ENCODE data around the gene LZTR1. TPM values are rescaled to one million over a fixed set of nuclear protein-coding genes. Genes with fewer than 3 reads are reported as not detected.
A peak's percentile ranks its signal among the peaks of the same experiment; 100 is the strongest.

Gene LZTR1
- total and polyA plus RNA-seq, 11 donors, result 18.4 to 41.9 (median 26.6) TPM

GRCh38 chr22:20963201-20964052 lies 18.7 kb upstream of the LZTR1 start:
- ATAC-seq, result no peak
- DNase-seq, result peak in 1 of 5 donors; percentile 41
- intact Hi-C loops (cut with DNase I), result loop anchor here in 4 of 10 donors (5.0 to 10.0 kb wide), 5 partner anchors 46 to 111 kb away; partner anchors contain the start of genes CRKL (in 2 of the 4) and P2RX6 (in 1 of the 4)
- Histone ChIP-seq H3K4me1 (peaks cover 0 to 22% (median 5%) of the 10 kb centered on the region in 12 donors), H3K27me3 (peaks cover 0 to 29% (median 11%) of the 10 kb centered on the region in 9 donors), H3K4me3 (no peak overlapping the region), H3K9me3 (no peaks in the 10 kb centered on the region), H3K36me3 (no peaks in the 10 kb centered on the region), H3K27ac (no peak overlapping the region)
- WGBS, 4 donors, result 83 to 93% (median 87%) methylated on average over 6 to 7 of the region's 7 CpGs
- no peak for TF ChIP-seq POLR2A (IDR thresholded peaks at IDR 0.05)
- TF ChIP-seq CTCF (IDR thresholded peaks at IDR 0.05), result no peak

GRCh38 chr22:20964090-20964798 lies 17.9 kb upstream of the LZTR1 start:
- WGBS, 4 donors, result 63 to 68% (median 64%) methylated on average over 5 to 6 of the region's 6 CpGs
- Histone ChIP-seq H3K9me3 (no peaks in the 10 kb centered on the region), H3K4me1 (peaks cover 0 to 21% (median 5%) of the 10 kb centered on the region in 12 donors), H3K27me3 (peaks cover 0 to 29% (median 11%) of the 10 kb centered on the region in 9 donors), H3K27ac (no peak overlapping the region), H3K4me3 (peak overlapping the region in 10 of 12 donors; percentile 23 to 55 (median 42)), H3K36me3 (no peaks in the 10 kb centered on the region)
- ATAC-seq (no peak), DNase-seq (peak in 2 of 5 donors; percentile 12 to 18)
- intact Hi-C loops (cut with DNase I), result loop anchor here in 4 of 10 donors (5.0 to 10.0 kb wide), 5 partner anchors 47 to 111 kb away; partner anchors contain the start of genes CRKL (in 2 of the 4) and P2RX6 (in 1 of the 4)
- TF ChIP-seq POLR2A (IDR thresholded peaks at IDR 0.05) (no peak), CTCF (IDR thresholded peaks at IDR 0.05) (no peak)

- Histone ChIP-seq H3K27ac (no peak overlapping the region), H3K36me3 (no peaks in the 10 kb centered on the region), H3K9me3 (no peaks in the 10 kb centered on the region), H3K4me1 (peaks cover 0 to 21% (median 5%) of the 10 kb centered on the region in 12 donors), H3K27me3 (peaks cover 0 to 29% (median 11%) of the 10 kb centered on the region in 9 donors), H3K4me3 (peak overlapping the region in 10 of 12 donors; percentile 23 to 55 (median 42))
- DNase-seq, result no peak
- intact Hi-C loops (cut with DNase I), result loop anchor here in 4 of 10 donors (5.0 to 10.0 kb wide), 6 partner anchors 47 to 110 kb away; partner anchors contain the start of genes CRKL (in 2 of the 4) and P2RX6 (in 1 of the 4)
- 2 to 24% (median 7%) methylated on average over 2 to 28 of the region's 28 CpGs for WGBS, 4 donors
- TF ChIP-seq POLR2A (IDR thresholded peaks at IDR 0.05) (no peak), CTCF (IDR thresholded peaks at IDR 0.05) (no peak)
- ATAC-seq, result no peak
Measured at GRCh38 chr22:20964799-20965103, 17.3 kb upstream of the LZTR1 start.

Measured in heart left ventricle (tissue), 16 donors.